Loucy (cell line): Measurements from ENCODE around the gene SHCBP1L.

Experiments used
- H2AFZ ChIP-seq: fragments of 200-600 bp; sonication (generic); 2 replicates; pipeline ENCODE4 v1.6.0; 2016; ENCODE audit warnings: antibody characterized with exemption, mild to moderate bottlenecking, low read length, moderate library complexity
- H3F3A ChIP-seq: fragments of 200-600 bp; 2 replicates; pipeline ENCODE4 v1.6.0; 2016; ENCODE audit warnings: antibody characterized with exemption, low read depth, mild to moderate bottlenecking
- H3K27me3 ChIP-seq: fragments of 200-600 bp; sonication (generic); 2 replicates; pipeline ENCODE4 v1.6.1; 2014; ENCODE audit warnings: low read length, mild to moderate bottlenecking; ENCODE audit not compliant: insufficient read depth, poor library complexity, severe bottlenecking
- H3K36me3 ChIP-seq: fragments of 200-600 bp; sonication (generic); 2 replicates; pipeline ENCODE4 v1.6.1; 2016; ENCODE audit warnings: low read length; ENCODE audit not compliant: insufficient read depth
- H3K4me1 ChIP-seq: fragments of 200-600 bp; sonication (generic); 2 replicates; pipeline ENCODE4 v1.5.1; 2014; ENCODE audit warnings: low read length, mild to moderate bottlenecking; ENCODE audit not compliant: insufficient read depth, poor library complexity, severe bottlenecking
- H3K4me2 ChIP-seq: fragments of 200-600 bp; sonication (generic); 2 replicates; pipeline ENCODE4 v1.6.0; 2014; ENCODE audit warnings: antibody characterized with exemption, low read length, low read depth, mild to moderate bottlenecking; ENCODE audit not compliant: poor library complexity, severe bottlenecking
- H3K4me3 ChIP-seq: fragments of 200-600 bp; sonication (generic); 2 replicates; pipeline ENCODE4 v1.5.1; 2014; ENCODE audit warnings: low read length, mild to moderate bottlenecking, mixed read lengths; ENCODE audit not compliant: poor library complexity, severe bottlenecking
- H3K79me2 ChIP-seq: fragments of 200-600 bp; sonication (generic); 2 replicates; pipeline ENCODE4 v1.6.1; 2014; ENCODE audit warnings: low read length; ENCODE audit not compliant: insufficient read depth
- H3K9ac ChIP-seq: fragments of 200-600 bp; sonication (generic); 2 replicates; pipeline ENCODE4 v1.6.0; 2014; ENCODE audit warnings: mild to moderate bottlenecking, low read depth, low read length, moderate library complexity; ENCODE audit not compliant: poor library complexity, severe bottlenecking
- H3K9me2 ChIP-seq: fragments of 200-600 bp; sonication (generic); replicated peaks from 2 replicates; pipeline ENCODE4 v1.6.1; 2016; ENCODE audit warnings: low read depth, low read length, mixed read lengths
- H3K9me3 ChIP-seq: fragments of 200-600 bp; sonication (generic); 2 replicates; pipeline ENCODE4 v1.6.1; 2014; ENCODE audit warnings: mild to moderate bottlenecking, antibody characterized with exemption, low read length, low read depth; ENCODE audit not compliant: insufficient read depth
- H4K20me1 ChIP-seq: fragments of 200-600 bp; sonication (generic); 2 replicates; pipeline ENCODE4 v1.6.0; 2014; ENCODE audit warnings: antibody characterized with exemption, low read length, mild to moderate bottlenecking; ENCODE audit not compliant: insufficient read depth, poor library complexity, severe bottlenecking
- CTCF ChIP-seq: fragments of 200-600 bp; sonication (generic); conservative IDR thresholded peaks from 2 replicates; pipeline ENCODE4 v1.5.1; 2014; ENCODE audit warnings: mild to moderate bottlenecking, antibody characterized with exemption, low read length
- EZH2phosphoT487 ChIP-seq: fragments of 200-600 bp; IDR thresholded peaks from 2 replicates; pipeline ENCODE4 v1.6.1; 2018; ENCODE audit warnings: antibody characterized with exemption, mild to moderate bottlenecking, moderate library complexity, borderline replicate concordance

Gene SHCBP1L

GRCh38 chr1:182877331-182877730, 75.6 kb downstream of the SHCBP1L start:
- no peaks in the 10 kb centered on the region for H3F3A ChIP-seq
- no peaks in the 10 kb centered on the region for H3K27me3 ChIP-seq
- H3K4me3 ChIP-seq, result no peak overlapping the region
- peaks cover 3% of the 10 kb centered on the region for H4K20me1 ChIP-seq
- TF ChIP-seq CTCF, result no peak
- H3K4me2 ChIP-seq, result no peak overlapping the region
- H3K9me3 ChIP-seq, result no peaks in the 10 kb centered on the region
- H3K9ac ChIP-seq, result no peak overlapping the region
- no peaks in the 10 kb centered on the region for H3K79me2 ChIP-seq
- no peaks in the 10 kb centered on the region for H3K4me1 ChIP-seq
- H3K36me3 ChIP-seq, result peaks cover 100% of the 10 kb centered on the region
- H3K9me2 ChIP-seq, result no peaks in the 10 kb centered on the region
- no peak overlapping the region for H2AFZ ChIP-seq

GRCh38 chr1:182875889-182876288, 77.1 kb downstream of the SHCBP1L start:
- Histone ChIP-seq H3K9me2 (no peaks in the 10 kb centered on the region), H2AFZ (no peak overlapping the region), H3K4me2 (no peak overlapping the region), H3K4me3 (no peak overlapping the region), H3K4me1 (no peaks in the 10 kb centered on the region), H3K9me3 (no peaks in the 10 kb centered on the region), H4K20me1 (no peaks in the 10 kb centered on the region), H3F3A (no peaks in the 10 kb centered on the region), H3K9ac (no peak overlapping the region), H3K36me3 (peaks cover 100% of the 10 kb centered on the region), H3K79me2 (no peaks in the 10 kb centered on the region), H3K27me3 (no peaks in the 10 kb centered on the region)
- no peak for TF ChIP-seq EZH2phosphoT487
- no peak for TF ChIP-seq CTCF

DNA sequence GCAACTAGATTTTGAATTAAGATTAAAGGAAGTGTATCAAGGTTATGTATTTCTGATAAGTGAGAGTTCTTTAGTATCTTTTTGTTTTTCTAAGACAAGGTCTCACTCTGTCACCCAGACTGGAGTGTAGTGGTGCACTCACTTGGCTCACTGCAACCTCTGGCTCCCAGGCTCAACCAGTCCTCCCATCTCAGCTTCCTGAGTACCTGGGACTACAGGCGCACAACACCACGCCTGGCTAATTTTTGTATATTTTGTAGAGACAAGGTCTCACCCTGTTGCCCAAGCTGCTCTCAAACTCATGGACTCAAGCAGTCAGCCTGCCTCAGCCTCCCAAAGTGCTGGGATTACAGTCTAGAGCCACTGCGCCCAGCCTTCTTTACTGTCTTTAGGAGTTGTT, 80.1 kb downstream of the SHCBP1L start:
- H4K20me1 ChIP-seq, result peaks cover 3% of the 10 kb centered on the region
- no peaks in the 10 kb centered on the region for H3K9me3 ChIP-seq
- H3F3A ChIP-seq, result no peaks in the 10 kb centered on the region
- no peak overlapping the region for H3K4me2 ChIP-seq
- H3K9me2 ChIP-seq, result no peaks in the 10 kb centered on the region
- no peak for TF ChIP-seq EZH2phosphoT487
- TF ChIP-seq CTCF, result no peak
- no peaks in the 10 kb centered on the region for H3K27me3 ChIP-seq
- H3K4me1 ChIP-seq, result no peaks in the 10 kb centered on the region
- no peak overlapping the region for H3K4me3 ChIP-seq
- H3K36me3 ChIP-seq, result peaks cover 99% of the 10 kb centered on the region
- H3K9ac ChIP-seq, result no peak overlapping the region
- H2AFZ ChIP-seq, result no peak overlapping the region
- H3K79me2 ChIP-seq, result no peaks in the 10 kb centered on the region
